ENCODE results near the gene ADAMTSL3. TPM values are rescaled to one million over a fixed set of nuclear protein-coding genes. Genes with fewer than 3 reads are reported as not detected.

The ADAMTSL3 gene
- total RNA-seq, 1 donor from 2014 or later, result 0.64 TPM

DNA sequence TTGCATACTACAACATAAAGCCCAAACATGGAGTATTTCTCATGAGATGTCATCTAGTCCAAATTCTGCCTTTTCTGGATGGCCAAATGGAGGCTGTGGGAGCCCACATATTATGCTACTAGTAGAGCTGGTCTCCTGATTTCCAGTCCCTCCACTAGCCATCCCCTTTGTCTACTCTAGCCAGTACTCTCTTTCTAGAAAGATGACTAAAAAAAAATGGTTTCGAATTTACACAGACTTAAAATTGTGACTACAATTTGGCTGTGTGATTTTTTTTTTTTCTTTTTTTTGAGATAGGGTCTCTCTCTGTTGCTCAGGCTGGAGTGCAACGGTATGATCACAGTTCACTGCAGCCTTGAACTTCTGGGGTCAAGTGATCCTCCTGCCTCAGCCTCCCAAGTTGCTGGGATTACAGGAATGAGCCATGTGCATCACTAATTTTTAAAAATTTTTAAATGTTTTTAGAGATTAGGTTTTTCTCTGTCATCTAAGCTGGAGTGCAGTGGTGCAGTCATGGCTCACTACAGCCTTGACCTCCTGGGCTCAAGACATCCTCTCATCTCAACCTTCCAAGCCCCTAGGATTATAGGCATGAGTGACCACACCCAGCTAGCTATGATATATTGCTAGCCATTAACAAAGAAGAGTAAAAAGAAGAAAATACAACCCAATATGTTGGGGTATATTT is 273.9 kb downstream of the ADAMTSL3 start:
- DNase-seq (ENCODE audit: low spot score), result no peak
- Mint-ChIP-seq H3K9me3 (ENCODE audit: unreplicated experiment) (no peaks in the 10 kb centered on the region), H3K27ac (ENCODE audit: unreplicated experiment) (no peak overlapping the region), H3K27me3 (ENCODE audit: unreplicated experiment) (no peaks in the 10 kb centered on the region), H3K36me3 (ENCODE audit: low read depth, unreplicated experiment) (no peaks in the 10 kb centered on the region), H3K4me1 (ENCODE audit: unreplicated experiment) (no peaks in the 10 kb centered on the region), H3K4me3 (ENCODE audit: unreplicated experiment) (no peak overlapping the region)
- TF ChIP-seq, protein P1, sequence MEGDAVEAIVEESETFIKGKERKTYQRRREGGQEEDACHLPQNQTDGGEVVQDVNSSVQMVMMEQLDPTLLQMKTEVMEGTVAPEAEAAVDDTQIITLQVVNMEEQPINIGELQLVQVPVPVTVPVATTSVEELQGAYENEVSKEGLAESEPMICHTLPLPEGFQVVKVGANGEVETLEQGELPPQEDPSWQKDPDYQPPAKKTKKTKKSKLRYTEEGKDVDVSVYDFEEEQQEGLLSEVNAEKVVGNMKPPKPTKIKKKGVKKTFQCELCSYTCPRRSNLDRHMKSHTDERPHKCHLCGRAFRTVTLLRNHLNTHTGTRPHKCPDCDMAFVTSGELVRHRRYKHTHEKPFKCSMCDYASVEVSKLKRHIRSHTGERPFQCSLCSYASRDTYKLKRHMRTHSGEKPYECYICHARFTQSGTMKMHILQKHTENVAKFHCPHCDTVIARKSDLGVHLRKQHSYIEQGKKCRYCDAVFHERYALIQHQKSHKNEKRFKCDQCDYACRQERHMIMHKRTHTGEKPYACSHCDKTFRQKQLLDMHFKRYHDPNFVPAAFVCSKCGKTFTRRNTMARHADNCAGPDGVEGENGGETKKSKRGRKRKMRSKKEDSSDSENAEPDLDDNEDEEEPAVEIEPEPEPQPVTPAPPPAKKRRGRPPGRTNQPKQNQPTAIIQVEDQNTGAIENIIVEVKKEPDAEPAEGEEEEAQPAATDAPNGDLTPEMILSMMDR (IDR thresholded peaks at IDR 0.05; ENCODE audit: unreplicated experiment), result no peak

DNA sequence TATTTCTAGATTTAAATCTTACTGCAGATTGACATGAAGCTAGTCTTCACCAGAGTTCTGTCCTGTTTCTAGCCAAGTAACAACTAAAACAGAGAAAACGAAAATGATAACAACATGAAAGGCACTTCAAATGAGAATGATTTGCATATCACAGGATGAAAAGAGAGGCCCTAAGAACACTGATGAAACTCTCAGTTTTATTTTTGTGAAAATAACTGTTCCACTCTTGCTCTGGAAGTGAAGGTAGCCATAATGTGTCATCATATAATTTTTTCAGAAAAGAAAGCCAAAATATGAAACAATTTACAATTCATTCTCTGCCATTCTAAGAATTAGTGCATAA is 274.4 kb downstream of the ADAMTSL3 start:
- TF ChIP-seq, protein P1 (IDR thresholded peaks at IDR 0.05; ENCODE audit: unreplicated experiment), result no peak
- no peak for DNase-seq (ENCODE audit: low spot score)
- Mint-ChIP-seq H3K4me3 (ENCODE audit: unreplicated experiment) (no peak overlapping the region), H3K4me1 (ENCODE audit: unreplicated experiment) (no peaks in the 10 kb centered on the region), H3K27me3 (ENCODE audit: unreplicated experiment) (no peaks in the 10 kb centered on the region), H3K36me3 (ENCODE audit: low read depth, unreplicated experiment) (no peaks in the 10 kb centered on the region), H3K27ac (ENCODE audit: unreplicated experiment) (no peak overlapping the region), H3K9me3 (ENCODE audit: unreplicated experiment) (no peaks in the 10 kb centered on the region)

DNA sequence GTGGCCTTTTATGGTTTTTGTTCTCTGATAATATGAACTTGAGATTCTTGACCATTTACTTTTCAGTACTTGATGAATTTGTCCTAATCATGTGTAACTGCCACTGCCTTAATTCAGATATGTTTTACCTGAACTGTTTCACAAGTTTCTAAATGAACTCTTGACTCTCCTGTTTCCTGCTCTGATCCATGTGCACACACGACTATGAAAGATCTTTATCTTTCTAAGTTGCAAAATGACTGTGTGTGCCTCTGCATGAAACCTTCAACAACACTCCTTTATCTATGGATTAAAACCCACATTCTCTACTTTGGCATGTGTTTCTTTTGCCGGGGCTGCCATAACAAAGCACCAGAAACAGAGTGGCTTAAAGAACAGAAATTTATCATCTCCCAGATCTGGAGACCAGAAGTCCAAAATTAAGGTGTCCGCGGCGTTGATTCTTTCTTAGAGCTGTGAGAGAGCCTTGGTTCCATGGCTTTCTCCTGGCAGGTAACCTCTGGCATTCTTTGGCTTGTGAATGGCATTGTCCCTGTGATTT is 275.0 kb downstream of the ADAMTSL3 start:
- Mint-ChIP-seq H3K27me3 (ENCODE audit: unreplicated experiment) (no peaks in the 10 kb centered on the region), H3K36me3 (ENCODE audit: low read depth, unreplicated experiment) (no peaks in the 10 kb centered on the region), H3K27ac (ENCODE audit: unreplicated experiment) (no peak overlapping the region), H3K4me3 (ENCODE audit: unreplicated experiment) (no peak overlapping the region), H3K4me1 (ENCODE audit: unreplicated experiment) (no peaks in the 10 kb centered on the region), H3K9me3 (ENCODE audit: unreplicated experiment) (no peaks in the 10 kb centered on the region)
- TF ChIP-seq, protein P1 (IDR thresholded peaks at IDR 0.05; ENCODE audit: unreplicated experiment), result no peak
- no peak for DNase-seq (ENCODE audit: low spot score)

DNA sequence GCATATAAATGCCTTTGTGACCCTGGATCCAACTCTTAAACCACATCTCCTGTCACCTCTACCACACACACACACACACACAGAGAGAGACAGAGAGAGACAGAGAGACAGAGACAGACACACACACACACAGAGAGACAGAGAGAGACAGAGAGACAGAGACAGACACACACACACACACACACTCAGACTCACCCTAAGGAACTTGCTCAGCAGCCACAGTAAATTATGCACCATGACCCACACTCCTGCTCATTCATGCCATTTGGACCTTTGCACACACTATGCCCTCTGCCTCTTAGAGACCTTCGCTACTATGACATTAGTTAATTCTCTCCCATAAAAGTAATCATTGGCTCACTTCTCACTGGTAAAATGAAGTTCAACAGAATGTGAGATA is 275.7 kb downstream of the ADAMTSL3 start:
- H3K4me3 Mint-ChIP-seq (ENCODE audit: unreplicated experiment), result no peak overlapping the region
- no peak overlapping the region for H3K27ac Mint-ChIP-seq (ENCODE audit: unreplicated experiment)
- no peaks in the 10 kb centered on the region for H3K36me3 Mint-ChIP-seq (ENCODE audit: low read depth, unreplicated experiment)
- no peak for DNase-seq (ENCODE audit: low spot score)
- H3K4me1 Mint-ChIP-seq (ENCODE audit: unreplicated experiment), result no peaks in the 10 kb centered on the region
- TF ChIP-seq, protein P1 (IDR thresholded peaks at IDR 0.05; ENCODE audit: unreplicated experiment), result no peak
- H3K9me3 Mint-ChIP-seq (ENCODE audit: unreplicated experiment), result no peaks in the 10 kb centered on the region
- H3K27me3 Mint-ChIP-seq (ENCODE audit: unreplicated experiment), result no peaks in the 10 kb centered on the region

DNA sequence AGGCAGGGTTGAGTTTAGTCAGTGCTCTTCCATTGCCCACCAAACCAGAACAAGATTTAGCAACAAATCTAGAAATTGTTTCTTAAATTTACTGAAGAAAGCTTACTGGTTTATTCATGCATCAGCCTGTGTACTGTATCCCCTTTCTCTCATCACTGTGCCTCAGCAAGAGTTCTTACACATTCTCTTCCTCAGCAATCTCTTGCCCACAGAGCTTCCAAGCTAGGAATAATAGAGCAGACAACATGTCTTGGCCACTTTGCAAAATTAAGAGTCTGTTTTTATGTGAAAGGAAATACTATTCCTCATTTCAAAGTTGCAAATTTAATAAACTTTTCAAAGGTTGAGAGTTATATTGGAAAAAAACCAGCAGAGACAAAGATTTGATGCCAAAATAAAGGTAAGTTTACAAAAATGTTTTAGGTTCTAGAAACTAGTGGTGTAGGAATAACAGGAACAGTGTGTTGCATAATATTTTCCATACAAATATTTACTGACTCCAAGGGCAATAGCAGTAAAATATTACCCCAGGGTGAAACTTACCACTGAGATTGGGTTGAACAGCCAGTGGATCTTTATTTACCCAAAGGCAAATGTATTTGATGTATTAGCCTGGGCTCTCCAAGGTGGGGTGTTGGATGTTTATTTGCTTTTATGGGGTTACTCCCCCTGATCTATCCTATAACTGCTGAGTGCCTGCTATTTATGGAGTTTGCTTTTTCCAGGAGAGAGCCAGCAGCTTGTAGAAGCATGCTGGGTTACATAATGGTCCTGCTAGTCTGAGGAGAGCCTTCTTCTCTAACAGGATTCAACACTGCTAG is 276.7 kb downstream of the ADAMTSL3 start:
- TF ChIP-seq, protein P1 (IDR thresholded peaks at IDR 0.05; ENCODE audit: unreplicated experiment), result no peak
- Mint-ChIP-seq H3K4me1 (ENCODE audit: unreplicated experiment) (no peaks in the 10 kb centered on the region), H3K4me3 (ENCODE audit: unreplicated experiment) (no peak overlapping the region), H3K9me3 (ENCODE audit: unreplicated experiment) (no peaks in the 10 kb centered on the region), H3K27me3 (ENCODE audit: unreplicated experiment) (no peaks in the 10 kb centered on the region), H3K36me3 (ENCODE audit: low read depth, unreplicated experiment) (no peaks in the 10 kb centered on the region), H3K27ac (ENCODE audit: unreplicated experiment) (no peak overlapping the region)
- no peak for DNase-seq (ENCODE audit: low spot score)
